Esophagus muscularis mucosa (tissue), 4 donors: ENCODE results near the gene USP36. TPM values are rescaled to one million over a fixed set of nuclear protein-coding genes. Genes with fewer than 3 reads are reported as not detected.
A peak's percentile ranks its signal among the peaks of the same experiment; 100 is the strongest.

Experiments
- DNase-seq: peaks from one replicate; pipeline ENCODE4 v3.0.0-alpha.2; 2017; ENCODE audit errors: extremely low spot score
- H3K27ac ChIP-seq, 4 donors: fragments of 200-600 bp; sonication (generic); replicated peaks in 1 of 4; 1 replicate in 3 of 4; 2 replicates in 1 of 4; pipeline ENCODE4 v1.5.1; 2016 to 2019; ENCODE audit warnings: mild to moderate bottlenecking in 1 of 4
- H3K27me3 ChIP-seq, 4 donors: fragments of 200-600 bp; sonication (generic); one replicate each; pipeline versions ENCODE4 v1.5.1 to v1.6.0; 2016 to 2019
- H3K36me3 ChIP-seq, 4 donors: fragments of 200-600 bp; sonication (generic); one replicate each; pipeline ENCODE4 v1.5.1; 2016 to 2019
- H3K4me1 ChIP-seq, 4 donors: fragments of 200-600 bp; sonication (generic); one replicate each; pipeline ENCODE4 v1.5.1; 2016 to 2019
- H3K4me3 ChIP-seq, 4 donors: fragments of 200-600 bp; sonication (generic); 1 replicate in 2 of 4; 2 replicates in 2 of 4; pipeline ENCODE4 v1.5.1; 2016 to 2019; ENCODE audit warnings: mild to moderate bottlenecking in 4 of 4, moderate library complexity in 1 of 4
- H3K9me3 ChIP-seq, 4 donors: fragments of 200-600 bp; sonication (generic); 1 replicate in 3 of 4; 2 replicates in 1 of 4; pipeline ENCODE4 v1.5.1; 2016 to 2019
- EP300 ChIP-seq: sonication (generic); formaldehyde crosslinking; IDR thresholded peaks from one replicate; pipeline ENCODE4 v1.6.1; 2017; ENCODE audit warnings: antibody characterized with exemption
- POLR2A ChIP-seq: fragments of 450-650 bp; IDR thresholded peaks from one replicate; pipeline ENCODE4 v1.6.1; 2017; ENCODE audit warnings: antibody characterized with exemption, moderate library complexity, mild to moderate bottlenecking, low read depth
- POLR2AphosphoS5 ChIP-seq, 2 donors: sonication (generic); formaldehyde crosslinking; IDR thresholded peaks; one replicate each; pipeline ENCODE4 v1.6.1; 2017; ENCODE audit warnings: antibody characterized with exemption in 2 of 2
- WGBS: methylation state at CpG from one replicate; pipeline ENCODE4 v1.1.5; 2018; 5-methylcytosine and 5-hydroxymethylcytosine counted together
- intact Hi-C: fragments of 100-400 bp; cut with DNase I; formaldehyde crosslinking; loops from one replicate; pipeline ENCODE4 v1.15.1; 2023
- total RNA-seq, 4 donors: library from RNA; depleted of rRNA; stranded (reverse); fragments of >200 nt; gene quantifications; one replicate each; pipeline versions ENCODE4 v1.1.0 to v1.2.1, GENCODE V29; 2016
- TF ChIP-seq, protein P1 (sequence below), 3 experiments: fragments of 200-600 bp in 2 of 3; fragments of 450-650 bp in 1 of 3; sonication (generic) in 2 of 3; IDR thresholded peaks; one replicate each; pipeline ENCODE4 v1.5.1; 2017 to 2019; ENCODE audit warnings: antibody characterized with exemption in 3 of 3, mild to moderate bottlenecking in 2 of 3, moderate library complexity in 1 of 3

Gene USP36
- total RNA-seq, 4 donors from 2014 or later: 23.3 to 44.7 (median 32.2) TPM

- no peaks in the 10 kb centered on the region for H3K9me3 ChIP-seq
- no peaks in the 10 kb centered on the region for H3K27me3 ChIP-seq
- no peak for DNase-seq
- no peak overlapping the region for H3K4me3 ChIP-seq
- H3K36me3 ChIP-seq: peaks cover 57 to 95% (median 95%) of the 10 kb centered on the region in 4 donors
- no peak overlapping the region for H3K27ac ChIP-seq
- no peak for TF ChIP-seq POLR2AphosphoS5 (IDR thresholded peaks at IDR 0.05)
- no peak for TF ChIP-seq POLR2A
- TF ChIP-seq EP300: no peak
- TF ChIP-seq, protein P1, sequence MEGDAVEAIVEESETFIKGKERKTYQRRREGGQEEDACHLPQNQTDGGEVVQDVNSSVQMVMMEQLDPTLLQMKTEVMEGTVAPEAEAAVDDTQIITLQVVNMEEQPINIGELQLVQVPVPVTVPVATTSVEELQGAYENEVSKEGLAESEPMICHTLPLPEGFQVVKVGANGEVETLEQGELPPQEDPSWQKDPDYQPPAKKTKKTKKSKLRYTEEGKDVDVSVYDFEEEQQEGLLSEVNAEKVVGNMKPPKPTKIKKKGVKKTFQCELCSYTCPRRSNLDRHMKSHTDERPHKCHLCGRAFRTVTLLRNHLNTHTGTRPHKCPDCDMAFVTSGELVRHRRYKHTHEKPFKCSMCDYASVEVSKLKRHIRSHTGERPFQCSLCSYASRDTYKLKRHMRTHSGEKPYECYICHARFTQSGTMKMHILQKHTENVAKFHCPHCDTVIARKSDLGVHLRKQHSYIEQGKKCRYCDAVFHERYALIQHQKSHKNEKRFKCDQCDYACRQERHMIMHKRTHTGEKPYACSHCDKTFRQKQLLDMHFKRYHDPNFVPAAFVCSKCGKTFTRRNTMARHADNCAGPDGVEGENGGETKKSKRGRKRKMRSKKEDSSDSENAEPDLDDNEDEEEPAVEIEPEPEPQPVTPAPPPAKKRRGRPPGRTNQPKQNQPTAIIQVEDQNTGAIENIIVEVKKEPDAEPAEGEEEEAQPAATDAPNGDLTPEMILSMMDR (IDR thresholded peaks at IDR 0.05): peak; percentile 40 to 52 (median 43)
- 75% methylated on average over 28 of the region's 33 CpGs for WGBS
- intact Hi-C loops: no loop called here
- H3K4me1 ChIP-seq: peaks cover 10 to 24% (median 13%) of the 10 kb centered on the region in 4 donors
Observed at GRCh38 chr17:78798695-78799559, 41.7 kb downstream of the USP36 start.

GRCh38 chr17:78797691-78798585, 42.7 kb downstream of the USP36 start:
- TF ChIP-seq POLR2A (no peak), EP300 (no peak), POLR2AphosphoS5 (IDR thresholded peaks at IDR 0.05) (no peak)
- TF ChIP-seq, protein P1 (IDR thresholded peaks at IDR 0.05): no peak
- intact Hi-C loops: no loop called here
- no peak for DNase-seq
- H3K36me3 ChIP-seq: peaks cover 48 to 95% (median 94%) of the 10 kb centered on the region in 4 donors
- peaks cover 4 to 16% (median 12%) of the 10 kb centered on the region in 4 donors for H3K4me1 ChIP-seq
- no peak overlapping the region for H3K27ac ChIP-seq
- 86% methylated on average over 28 of the region's 28 CpGs for WGBS
- H3K27me3 ChIP-seq: no peaks in the 10 kb centered on the region
- no peaks in the 10 kb centered on the region for H3K9me3 ChIP-seq
- no peak overlapping the region for H3K4me3 ChIP-seq

- no peak for DNase-seq
- Histone ChIP-seq H3K27ac (no peak overlapping the region), H3K9me3 (no peaks in the 10 kb centered on the region), H3K36me3 (peaks cover 40 to 95% (median 90%) of the 10 kb centered on the region in 4 donors), H3K4me3 (no peak overlapping the region), H3K27me3 (no peaks in the 10 kb centered on the region), H3K4me1 (peaks cover 8 to 19% (median 15%) of the 10 kb centered on the region in 4 donors)
- TF ChIP-seq EP300: no peak
- TF ChIP-seq POLR2A: no peak
- no peak for TF ChIP-seq POLR2AphosphoS5 (IDR thresholded peaks at IDR 0.05)
- TF ChIP-seq, protein P1 (IDR thresholded peaks at IDR 0.05): no peak
- WGBS: 82% methylated on average over 11 of the region's 11 CpGs
- intact Hi-C loops: no loop called here
Observed at GRCh38 chr17:78797213-78797612, 43.4 kb downstream of the USP36 start.

DNA sequence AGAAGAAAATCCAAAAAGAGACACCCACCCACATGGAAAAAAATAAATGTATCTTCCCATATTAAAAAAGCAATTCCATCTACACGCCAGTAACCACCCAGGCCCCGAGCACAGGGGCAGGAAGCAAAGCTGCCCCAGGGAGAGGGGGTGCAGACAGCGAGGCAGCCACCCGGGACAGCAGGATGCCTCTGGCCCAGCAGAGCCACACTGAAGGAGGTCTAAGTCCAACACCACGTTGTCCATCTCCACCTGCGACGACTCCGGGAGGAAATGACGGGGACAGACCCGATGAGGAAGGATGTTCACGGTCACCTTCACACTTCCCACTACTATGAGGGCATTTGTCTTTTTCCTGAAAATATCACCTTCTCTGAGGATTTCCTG, 44.1 kb downstream of the USP36 start:
- no peak for DNase-seq
- no peaks in the 10 kb centered on the region for H3K9me3 ChIP-seq
- no peak for TF ChIP-seq EP300
- no peak for TF ChIP-seq POLR2AphosphoS5 (IDR thresholded peaks at IDR 0.05)
- TF ChIP-seq POLR2A: no peak
- TF ChIP-seq, protein P1 (IDR thresholded peaks at IDR 0.05): no peak
- no peaks in the 10 kb centered on the region for H3K27me3 ChIP-seq
- H3K4me3 ChIP-seq: no peak overlapping the region
- intact Hi-C loops: no loop called here
- 77% methylated on average over 9 of the region's 11 CpGs for WGBS
- peaks cover 38 to 93% (median 83%) of the 10 kb centered on the region in 4 donors for H3K36me3 ChIP-seq
- peak overlapping the region in 1 of 4 donors; percentile 4 for H3K27ac ChIP-seq
- H3K4me1 ChIP-seq: peaks cover 15 to 26% (median 21%) of the 10 kb centered on the region in 4 donors
